ENCODE measurements around the gene RYR2.

RYR2 gene

GRCh38 chr1:237033061-237033460 lies 8.9 kb upstream of the RYR2 start:
- no peak for DNase-seq

DNA sequence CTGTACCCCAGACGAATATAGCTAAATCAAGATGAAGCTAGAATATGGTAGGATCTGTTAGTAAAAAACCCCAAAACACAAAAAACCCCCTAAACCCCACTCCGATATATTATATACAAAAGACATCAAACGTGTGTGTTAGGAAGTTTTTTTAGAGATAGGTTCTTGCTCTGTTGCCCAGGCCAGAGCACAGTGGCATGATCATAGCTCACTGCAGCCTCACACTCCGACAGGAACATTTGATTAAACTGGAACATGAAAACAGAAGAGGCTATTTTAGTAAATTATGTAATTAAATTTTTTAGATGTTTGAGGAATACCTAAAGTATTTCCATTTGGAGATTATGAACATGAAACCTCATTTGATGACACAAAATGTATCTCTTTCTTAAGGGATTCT lies 8.2 kb upstream of the RYR2 start:
- DNase-seq, result no peak

- no peak for DNase-seq
Observed at GRCh38 chr1:237035759-237036158, 6.2 kb upstream of the RYR2 start.

DNA sequence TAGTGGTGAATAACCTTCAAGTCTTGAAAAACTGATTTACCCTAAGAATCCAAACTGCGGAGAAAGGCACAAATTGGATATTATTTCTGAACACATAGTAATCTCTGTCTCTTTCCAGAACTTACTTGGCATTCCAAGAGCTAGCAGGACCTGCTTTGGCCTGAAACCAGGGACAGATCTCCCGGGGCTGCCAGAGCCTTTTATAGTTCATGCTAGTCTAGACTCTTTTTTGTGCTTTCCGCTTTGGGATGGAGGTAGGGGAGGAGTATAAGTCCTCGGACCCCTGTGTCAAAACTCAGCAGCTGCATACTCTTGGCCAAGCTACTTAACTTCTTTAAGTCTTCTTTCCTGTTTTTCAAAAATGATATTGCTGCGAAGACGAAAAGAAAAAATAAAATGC lies 3.8 kb upstream of the RYR2 start:
- DNase-seq, result no peak

DNA sequence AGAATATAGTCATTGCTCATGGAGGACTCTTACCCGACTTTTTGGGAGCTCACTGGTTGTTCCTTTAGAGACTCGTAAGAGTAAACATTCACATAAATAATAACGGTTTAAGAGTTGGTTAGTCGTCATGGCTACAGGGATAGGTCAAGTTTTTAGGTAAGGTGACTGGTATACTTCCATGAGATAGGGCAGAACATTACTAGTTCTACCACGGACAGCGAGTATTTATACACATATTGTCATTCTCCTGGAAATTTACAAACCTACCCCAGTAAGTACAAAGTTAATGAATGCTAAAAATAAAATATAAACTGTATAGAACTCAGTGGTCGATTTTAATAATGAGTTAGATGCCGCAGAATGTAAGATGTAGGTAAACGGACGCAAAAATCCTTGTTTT lies 1.2 kb upstream of the RYR2 start:
- DNase-seq, result no peak

- no peak for DNase-seq
Observed at GRCh38 chr1:237041461-237041794, 556 bp upstream of the RYR2 start.

DNA sequence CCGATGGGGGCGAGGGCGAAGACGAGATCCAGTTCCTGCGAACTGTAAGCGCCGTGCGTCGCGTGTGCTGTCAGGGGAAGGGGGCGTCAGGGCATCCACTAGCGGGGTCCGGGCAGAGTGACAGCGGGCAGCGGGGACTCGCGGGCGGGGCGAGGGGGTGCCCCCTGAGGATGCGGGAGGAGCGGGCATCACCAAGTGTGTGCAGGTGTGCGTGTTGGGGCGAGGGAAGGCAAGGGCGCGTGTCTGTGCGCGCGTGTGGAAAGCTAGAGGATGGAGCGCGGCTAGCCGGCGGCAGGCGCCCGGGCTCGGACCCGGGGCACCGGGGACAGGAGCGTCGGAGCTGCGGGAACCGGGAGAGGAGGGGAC lies 525 bp downstream of the RYR2 start:
- DNase-seq, result no peak

GRCh38 chr1:237042892-237043576 lies 1.1 kb downstream of the RYR2 start:
- no peak for DNase-seq

- no peak for DNase-seq
Observed at GRCh38 chr1:237043846-237044636, 2.1 kb downstream of the RYR2 start.

DNA sequence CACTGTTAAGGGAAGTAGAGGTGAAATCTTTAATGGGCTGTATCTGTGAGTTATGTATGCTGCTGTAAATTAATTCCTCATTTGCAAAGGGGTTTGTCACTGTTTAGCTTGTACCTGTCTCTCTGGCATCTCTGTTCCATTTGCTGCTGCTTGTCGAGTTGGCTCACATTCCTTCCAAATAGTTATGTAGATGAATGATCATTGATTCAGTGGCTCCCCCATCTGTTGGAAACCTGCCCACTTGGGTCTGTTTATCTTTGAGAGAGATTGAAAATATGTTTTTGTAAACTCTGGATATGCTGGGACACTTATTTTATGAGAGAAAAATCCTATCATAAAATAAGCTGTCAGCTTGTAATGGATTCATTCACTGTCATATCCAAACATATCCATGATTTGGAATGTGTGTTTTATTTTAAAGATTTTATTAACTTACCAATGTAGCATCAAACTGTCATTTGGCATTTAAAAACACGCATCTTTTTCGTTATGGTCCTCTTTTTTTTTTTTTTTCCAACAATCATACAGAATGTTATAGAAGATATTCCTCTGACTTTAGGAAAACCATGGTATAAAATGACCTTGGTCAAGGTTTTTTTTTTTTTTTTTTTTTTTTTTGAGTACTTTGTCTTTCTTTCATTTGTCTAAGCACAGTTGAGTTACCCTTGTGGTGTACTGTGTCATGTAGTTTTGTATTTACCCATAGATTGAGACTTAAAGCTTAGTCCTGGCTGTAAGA lies 3.5 kb downstream of the RYR2 start:
- DNase-seq, result no peak

- DNase-seq, result no peak
Observed at GRCh38 chr1:237048803-237049202, 6.8 kb downstream of the RYR2 start.

- no peak for DNase-seq
Observed at GRCh38 chr1:237050185-237050584, 8.2 kb downstream of the RYR2 start.

- DNase-seq, result no peak
Observed at GRCh38 chr1:237050915-237051314, 8.9 kb downstream of the RYR2 start.

DNA sequence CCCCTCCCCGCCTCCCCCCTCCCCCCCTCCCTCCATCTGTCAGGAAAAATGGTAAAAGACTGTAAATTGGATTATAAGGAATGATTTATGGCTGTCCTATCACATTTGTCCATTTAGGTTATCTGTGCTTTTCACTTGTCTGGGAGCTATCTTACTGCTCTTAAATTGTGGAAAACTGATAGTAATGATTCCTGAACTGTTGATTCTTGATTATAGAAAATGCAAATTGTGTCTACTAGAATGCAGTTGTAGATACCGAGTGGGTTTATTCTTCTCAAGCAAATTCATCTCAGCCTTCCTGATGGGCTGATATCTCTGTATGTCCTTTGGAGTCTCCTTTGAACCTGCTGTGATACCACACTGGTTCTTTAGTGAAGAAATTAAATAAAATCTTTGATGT lies 12.3 kb downstream of the RYR2 start:
- no peak for DNase-seq

DNA sequence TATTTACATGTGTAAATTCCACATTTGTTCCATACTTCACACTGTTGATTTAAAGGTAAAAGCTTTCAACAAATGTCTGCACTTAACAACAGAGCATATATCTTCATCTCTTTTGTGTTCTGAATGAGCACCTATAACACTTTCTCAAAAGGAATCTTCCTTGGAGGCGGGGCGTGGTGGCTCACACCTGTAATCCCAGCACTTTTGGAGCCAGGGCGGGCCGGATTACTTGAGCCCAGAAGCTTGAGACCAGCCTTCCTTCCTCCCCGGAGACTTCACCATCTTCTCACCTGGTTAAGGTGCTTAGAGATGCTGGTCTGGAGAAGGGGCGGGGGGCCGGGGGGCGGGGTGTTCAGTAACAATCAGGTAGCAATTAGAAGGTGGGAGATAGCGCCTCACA lies 16.5 kb downstream of the RYR2 start:
- DNase-seq, result no peak

- no peak for DNase-seq
Observed at GRCh38 chr1:237059244-237059643, 17.3 kb downstream of the RYR2 start.

- no peak for DNase-seq
Observed at GRCh38 chr1:237062976-237063375, 21.0 kb downstream of the RYR2 start.

GRCh38 chr1:237065903-237066302 lies 23.9 kb downstream of the RYR2 start:
- DNase-seq, result no peak

GRCh38 chr1:237070519-237070918 lies 28.5 kb downstream of the RYR2 start:
- no peak for DNase-seq

GRCh38 chr1:237071641-237072420 lies 29.8 kb downstream of the RYR2 start:
- DNase-seq, result no peak

DNA sequence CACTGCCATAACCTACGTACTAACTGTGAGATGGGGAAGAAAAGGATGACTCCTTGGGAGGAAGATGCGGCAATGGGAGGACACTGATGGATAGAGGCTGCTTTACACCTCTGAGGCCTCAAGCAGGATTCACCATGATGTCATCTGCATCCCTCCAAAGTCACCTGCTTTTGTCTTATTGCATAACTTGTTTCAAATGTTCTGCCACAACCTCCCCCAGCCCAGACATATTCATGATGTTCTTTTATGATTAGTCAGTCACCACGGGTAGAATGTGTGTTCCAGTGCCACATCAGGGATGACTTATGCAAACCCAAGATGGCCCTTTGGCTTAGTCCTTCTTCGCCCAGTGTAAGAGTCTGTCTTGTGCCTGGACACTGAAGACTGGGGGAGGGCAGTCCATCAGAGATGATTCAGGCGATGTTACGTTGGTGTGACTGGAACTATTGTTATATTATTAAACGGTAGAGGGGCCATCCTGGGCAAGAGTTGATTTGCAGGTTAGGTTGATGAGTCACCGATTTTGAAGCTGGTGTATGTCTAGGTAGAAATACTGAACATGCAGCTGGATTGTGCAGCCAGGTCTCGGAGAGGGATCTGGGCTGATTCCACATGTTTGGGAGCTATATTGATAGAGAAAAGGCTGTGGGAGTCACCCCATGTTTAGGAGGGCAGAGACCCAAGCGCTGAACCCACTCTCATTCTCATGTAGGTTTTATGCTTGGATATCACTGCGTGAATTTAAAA lies 32.6 kb downstream of the RYR2 start:
- no peak for DNase-seq

- DNase-seq, result no peak
Observed at GRCh38 chr1:237084341-237085077, 42.5 kb downstream of the RYR2 start.

All from activated gamma-delta T cell treated with Interleukin-2 at 50 U/mL for 16 hours (primary cell).